ENCODE measurements around the gene ZDHHC5.
"Not testable (repeated sequence)": the region's sequence is repeated elsewhere in the genome, so short reads cannot be mapped to it uniquely, and the experiment has no call there.

ZDHHC5 gene

DNA sequence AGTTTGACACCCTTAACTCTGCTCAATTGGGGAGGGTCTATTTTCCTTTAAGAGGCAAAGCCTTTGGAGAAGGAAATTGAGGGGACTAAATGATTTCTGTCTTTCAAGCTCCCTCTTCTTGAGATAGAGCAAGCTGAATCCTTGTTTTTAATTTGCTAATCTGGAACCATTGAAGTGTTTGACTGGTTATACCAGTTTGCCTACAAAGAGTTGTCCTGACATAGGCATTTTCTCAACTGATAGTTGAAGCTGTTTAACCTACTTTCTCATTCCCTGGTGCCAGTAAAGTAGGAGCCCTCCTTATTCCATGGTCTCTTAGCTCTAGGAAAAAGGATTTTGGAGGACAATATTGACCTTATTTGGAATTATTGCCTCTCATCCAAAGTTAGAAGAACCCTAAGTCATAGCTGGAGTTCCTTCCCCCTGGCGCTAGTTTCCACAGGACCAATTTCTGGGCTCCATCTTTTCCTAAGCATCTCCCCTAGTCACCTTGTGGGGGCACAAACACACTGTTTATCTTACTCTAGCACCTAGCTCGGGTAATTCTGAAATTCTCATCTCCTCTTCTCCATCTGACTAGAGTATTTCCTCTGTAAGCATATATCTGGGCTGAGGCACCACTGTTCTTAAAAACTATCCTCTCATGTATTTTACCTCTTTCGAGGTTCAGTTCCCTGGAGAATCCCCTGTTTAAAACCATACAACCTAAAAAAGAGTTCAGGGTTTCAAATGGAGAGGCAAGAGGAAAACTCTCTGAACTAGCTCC, 7.4 kb downstream of the ZDHHC5 start:
- no peak for DNase-seq

DNA sequence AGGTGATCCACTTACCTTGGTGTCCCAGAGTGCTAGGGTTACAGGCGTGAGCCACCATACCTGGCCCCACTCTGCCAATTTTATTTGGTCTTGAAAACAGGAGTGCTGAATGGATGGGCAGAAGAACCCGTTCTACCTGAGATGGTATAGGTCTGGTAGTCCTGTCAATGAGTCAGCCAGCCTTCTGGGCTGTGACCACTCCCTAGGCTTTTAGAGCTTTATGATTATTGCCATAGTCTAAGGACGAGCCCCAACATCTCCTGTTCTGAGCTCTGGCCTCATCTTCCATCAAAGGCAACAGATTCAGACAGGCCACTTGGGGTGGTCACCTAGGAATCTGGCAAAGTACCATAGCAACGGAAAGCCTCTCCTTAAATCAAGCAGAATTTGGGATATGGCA, 11.5 kb downstream of the ZDHHC5 start:
- DNase-seq = no peak

DNA sequence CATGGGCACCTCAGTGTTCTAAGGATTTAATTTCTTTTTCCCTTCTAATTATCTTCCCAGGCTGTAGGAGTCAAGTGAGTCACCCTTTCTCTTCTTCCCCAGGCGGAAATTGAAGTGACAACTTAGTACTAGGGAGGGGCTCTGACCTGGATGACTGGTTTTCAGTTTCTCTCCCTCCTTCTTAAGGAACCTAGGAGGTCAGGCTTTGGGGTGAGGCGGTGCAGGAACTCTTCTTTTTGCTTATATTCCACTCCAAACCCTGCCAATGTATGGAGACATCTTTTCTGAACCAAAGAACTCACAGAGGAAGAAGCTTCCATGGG, 12.6 kb downstream of the ZDHHC5 start:
- no peak for DNase-seq

GRCh38 chr11:57681168-57681567, 13.3 kb downstream of the ZDHHC5 start:
- no peak for DNase-seq

DNA sequence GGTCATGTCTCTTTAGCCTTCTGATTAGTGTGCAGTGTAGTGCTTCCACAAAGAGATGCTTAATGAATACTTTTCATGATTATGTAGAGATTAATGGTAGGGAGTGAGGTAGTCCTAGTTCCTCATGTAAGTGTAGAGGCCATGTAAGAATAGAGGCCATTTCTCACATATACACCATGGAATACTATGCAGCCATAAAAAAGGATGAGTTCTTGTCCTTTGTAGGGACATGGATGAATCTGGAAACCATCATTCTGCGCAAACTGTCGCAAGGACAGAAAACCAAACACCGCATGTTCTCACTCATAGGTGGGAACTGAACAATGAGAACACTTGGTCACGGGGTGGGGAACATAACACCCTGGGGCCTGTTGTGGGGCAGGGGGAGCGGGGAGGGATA, 22.6 kb downstream of the ZDHHC5 start:
- not testable (repeated sequence) for DNase-seq

GRCh38 chr11:57698843-57699365, 31.0 kb downstream of the ZDHHC5 start:
- DNase-seq = no peak

DNA sequence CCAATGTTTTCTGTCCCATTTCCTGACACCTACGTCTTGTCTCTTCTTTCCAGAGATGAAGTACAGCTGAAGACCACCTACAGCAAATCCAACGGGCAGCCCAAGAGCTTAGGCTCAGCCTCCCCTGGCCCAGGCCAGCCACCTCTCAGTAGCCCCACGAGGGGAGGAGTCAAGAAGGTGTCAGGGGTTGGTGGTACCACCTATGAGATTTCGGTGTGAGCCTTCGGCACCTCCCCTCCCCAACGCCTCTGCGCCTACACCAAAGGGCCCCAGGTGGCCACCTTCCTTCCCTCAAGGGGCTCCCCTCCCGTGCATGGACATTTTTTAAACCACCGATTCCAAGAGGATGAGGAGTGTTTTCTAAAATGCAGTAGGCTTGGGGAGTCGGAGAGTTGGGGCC, 31.9 kb downstream of the ZDHHC5 start:
- DNase-seq = no peak

DNA sequence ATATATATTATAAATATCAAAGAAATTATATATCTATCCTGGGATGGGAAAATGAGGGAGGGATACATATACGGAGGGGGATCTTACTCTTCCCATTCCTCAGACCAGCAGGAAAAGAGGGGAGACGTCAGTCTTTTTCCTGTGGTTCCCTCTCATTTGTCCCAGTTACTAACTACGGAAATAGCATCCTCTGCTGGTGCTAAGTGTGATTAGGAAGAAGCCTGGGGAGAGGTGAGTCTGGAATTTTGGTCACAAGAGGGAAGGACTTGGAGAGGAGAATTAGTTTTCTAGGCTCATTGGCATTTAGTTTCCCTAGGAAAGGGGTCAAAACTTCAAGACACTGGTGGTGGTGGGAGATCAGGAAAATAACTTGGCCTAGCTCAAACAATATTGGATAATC, 32.5 kb downstream of the ZDHHC5 start:
- DNase-seq = no peak

GRCh38 chr11:57703341-57703740, 35.4 kb downstream of the ZDHHC5 start:
- no peak for DNase-seq

- no peak for DNase-seq
Observed at GRCh38 chr11:57704932-57705331, 37.0 kb downstream of the ZDHHC5 start.

- DNase-seq = not testable (repeated sequence)
Observed at GRCh38 chr11:57705432-57705831, 37.5 kb downstream of the ZDHHC5 start.

- no peak for DNase-seq
Observed at GRCh38 chr11:57709802-57710367, 42.0 kb downstream of the ZDHHC5 start.

DNA sequence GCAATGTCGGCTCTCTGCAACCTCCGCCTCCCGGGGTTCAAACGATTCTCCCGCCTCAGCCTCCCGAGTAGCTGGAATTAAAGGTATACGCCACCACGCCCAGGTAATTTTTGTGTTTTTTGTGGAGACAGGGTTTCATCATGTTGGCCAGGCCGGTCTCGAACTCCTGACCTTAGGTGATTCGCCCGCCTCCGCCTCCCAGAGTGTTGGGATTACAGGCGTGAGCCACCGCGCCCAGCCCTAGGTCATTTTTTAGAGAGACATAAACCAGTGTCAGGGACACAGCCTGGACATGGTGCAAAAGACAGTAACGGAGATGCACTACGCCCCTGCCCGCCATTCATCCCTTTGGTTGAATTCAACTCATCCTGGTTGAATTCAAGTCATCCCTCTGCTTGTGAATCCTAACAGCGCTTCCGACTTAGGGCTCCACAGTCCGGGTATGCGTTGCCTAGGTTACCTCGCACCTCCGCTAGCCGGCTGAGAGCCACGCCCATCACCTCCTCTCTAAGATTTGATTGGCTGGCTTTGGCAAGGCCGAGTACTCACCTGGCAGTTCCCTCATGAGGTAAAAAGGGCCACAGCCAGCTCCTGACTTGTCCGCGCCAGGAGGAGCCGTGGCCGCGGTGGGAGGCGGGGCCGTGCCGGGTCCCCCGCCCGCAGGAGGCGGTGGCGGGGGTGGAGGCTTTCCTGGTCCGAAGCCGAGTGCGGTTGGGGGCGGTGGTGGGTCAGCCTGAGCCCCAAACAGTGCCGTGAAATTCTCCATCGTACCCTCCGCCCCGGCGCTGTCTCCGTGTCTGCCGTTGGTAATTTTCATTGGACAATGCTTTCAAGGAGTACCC, 43.7 kb downstream of the ZDHHC5 start, which contains the start of gene MED19:
Gene MED19 (minus strand): TSS at position 802 of the 842 bp plus-strand sequence. CDS start 36 bp downstream, at position 766.
- peak; percentile 88 for DNase-seq

DNA sequence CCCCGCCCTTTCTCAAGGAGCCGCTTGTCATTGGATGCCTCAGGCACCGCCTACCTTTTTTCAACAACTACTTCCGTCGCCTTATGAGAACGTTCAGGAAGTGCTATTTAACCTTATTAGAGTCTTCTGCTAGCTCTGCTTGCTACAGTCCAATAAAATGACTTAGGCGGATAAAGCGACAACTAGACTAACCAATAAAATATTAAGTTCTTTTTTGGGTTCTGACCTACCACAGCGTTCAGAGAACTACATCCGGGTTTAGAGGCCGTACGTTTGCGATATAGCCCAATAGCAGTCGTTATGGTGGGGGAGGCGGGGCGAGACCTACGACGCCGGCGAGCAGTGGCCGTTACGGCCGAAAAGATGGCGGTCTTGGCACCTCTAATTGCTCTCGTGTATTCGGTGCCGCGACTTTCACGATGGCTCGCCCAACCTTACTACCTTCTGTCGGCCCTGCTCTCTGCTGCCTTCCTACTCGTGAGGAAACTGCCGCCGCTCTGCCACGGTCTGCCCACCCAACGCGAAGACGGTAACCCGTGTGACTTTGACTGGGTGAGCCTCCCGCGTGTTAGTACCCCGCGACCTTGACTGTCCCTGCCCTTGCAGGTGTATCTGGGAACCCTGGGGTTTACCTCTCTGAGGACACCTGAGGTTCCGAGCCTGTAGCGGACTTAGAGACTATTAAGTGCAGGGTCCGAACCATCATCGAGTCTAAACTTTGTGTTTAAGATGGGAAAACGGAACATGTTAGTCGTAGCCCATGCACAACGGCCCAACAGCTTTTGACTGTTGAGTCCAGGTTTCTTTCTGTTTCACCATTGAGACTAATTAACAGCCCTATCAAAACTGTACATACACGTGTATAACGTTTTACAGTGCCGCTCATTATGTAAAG, 44.6 kb downstream of the ZDHHC5 start, which contains the start of gene TMX2:
Gene TMX2 (plus strand): TSS at position 338 of the 895 bp plus-strand sequence. CDS start 26 bp downstream, at position 364.
- peak; percentile 90 for DNase-seq

GRCh38 chr11:57713835-57714234, 45.9 kb downstream of the ZDHHC5 start:
- DNase-seq = no peak

DNA sequence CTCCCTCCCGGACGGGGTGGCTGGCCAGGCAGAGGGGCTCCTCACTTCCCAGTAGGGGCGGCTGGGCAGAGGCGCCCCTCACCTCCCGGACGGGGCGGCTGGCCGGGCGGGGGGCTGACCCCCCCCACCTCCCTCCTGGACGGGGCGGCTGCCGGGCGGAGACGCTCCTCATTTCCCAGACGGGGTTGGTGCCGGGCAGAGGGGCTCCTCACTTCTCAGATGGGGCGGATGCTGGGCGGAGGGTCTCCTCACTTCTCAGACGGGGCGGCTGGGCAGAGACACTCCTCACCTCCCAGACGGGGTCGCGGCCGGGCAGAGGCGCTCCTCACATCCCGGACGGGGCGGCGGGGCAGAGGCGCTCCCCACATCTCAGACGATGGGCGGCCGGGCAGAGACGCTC, 48.8 kb downstream of the ZDHHC5 start:
- not testable (repeated sequence) for DNase-seq

- DNase-seq = no peak
Observed at GRCh38 chr11:57727185-57727584, 59.3 kb downstream of the ZDHHC5 start.

- no peak for DNase-seq
Observed at GRCh38 chr11:57728829-57729228, 60.9 kb downstream of the ZDHHC5 start.

- no peak for DNase-seq
Observed at GRCh38 chr11:57729479-57729878, 61.6 kb downstream of the ZDHHC5 start.

DNA sequence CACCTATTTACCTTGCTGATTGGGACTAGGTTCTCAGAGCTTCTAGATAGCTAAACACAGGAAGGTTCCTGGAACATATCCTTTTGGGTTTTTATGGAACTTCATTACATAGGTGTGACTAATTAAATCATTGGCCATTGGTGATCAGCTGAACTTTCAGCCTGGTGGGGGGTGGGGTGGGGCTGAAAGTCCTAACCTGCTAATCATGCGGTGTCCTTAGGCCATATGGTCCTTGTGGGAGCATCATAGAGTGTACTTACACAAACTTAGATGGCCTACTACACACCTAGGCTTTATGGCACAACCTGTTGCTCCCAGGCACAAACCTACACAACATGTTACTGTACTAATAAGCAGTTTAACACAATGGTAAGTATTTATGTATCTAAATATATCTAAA, 64.7 kb downstream of the ZDHHC5 start:
- DNase-seq = no peak

DNA sequence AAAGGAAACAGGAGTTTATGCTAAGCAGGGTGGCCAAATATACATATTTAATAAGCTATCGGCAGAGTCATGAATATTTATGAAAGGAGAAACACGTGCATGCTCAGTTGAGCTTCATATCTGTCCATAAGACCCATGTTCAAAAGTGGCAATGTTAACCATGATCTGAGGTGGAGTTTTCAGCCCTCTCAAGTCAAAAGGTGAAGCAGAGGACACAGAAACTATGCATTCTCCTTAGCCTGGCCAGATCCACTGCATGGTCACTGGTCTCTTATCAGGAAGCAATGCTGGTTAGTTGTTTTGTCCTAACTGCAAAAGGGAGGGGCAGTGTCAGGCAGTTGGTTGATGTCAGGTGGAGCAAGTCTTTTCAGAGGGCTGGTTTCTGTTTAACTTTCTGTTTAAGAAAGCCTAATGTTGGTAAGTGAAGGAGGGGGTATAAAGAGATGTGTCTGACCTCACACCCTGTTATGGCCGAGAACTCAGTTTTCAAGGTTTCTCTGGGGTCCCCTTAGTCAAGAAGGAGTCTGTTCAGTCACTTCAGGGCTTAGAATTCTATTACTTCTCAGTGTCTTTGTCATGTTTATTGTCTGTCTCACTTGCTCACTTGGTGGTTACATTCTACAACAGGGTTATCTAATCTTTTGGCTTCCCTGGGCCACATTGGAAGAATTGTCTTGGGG, 67.8 kb downstream of the ZDHHC5 start:
- DNase-seq = no peak

Data from right forelimb (tissue), 1 donor.